Neutrophil (primary cell): Measurements from ENCODE around the gene PROM1.
A peak's percentile ranks its signal among the peaks of the same experiment; 100 is the strongest.

Experiments used
- H3K27ac ChIP-seq: fragments of 200-600 bp; sonication (generic); 2 replicates; pipeline ENCODE4 v1.5.1; 2016; ENCODE audit warnings: mild to moderate bottlenecking, moderate library complexity
- H3K27me3 ChIP-seq: fragments of 200-600 bp; sonication (generic); 2 replicates; pipeline ENCODE4 v1.6.0; 2016; ENCODE audit warnings: mild to moderate bottlenecking
- H3K36me3 ChIP-seq: fragments of 200-600 bp; sonication (generic); 2 replicates; pipeline ENCODE4 v1.5.1; 2017
- H3K4me1 ChIP-seq, 2 experiments: fragments of 200-600 bp in 1 of 2; sonication (generic) in 1 of 2; 1 replicate in 1 of 2; 2 replicates in 1 of 2; pipeline versions ENCODE4 v1.5.1 to v1.6.1; 2013 to 2016; ENCODE audit warnings: low read depth in 1 of 2, low read length in 1 of 2, mild to moderate bottlenecking in 1 of 2, moderate library complexity in 1 of 2; ENCODE audit not compliant: control insufficient read depth in 1 of 2, insufficient read depth in 1 of 2
- H3K4me3 ChIP-seq, 2 experiments: fragments of 200-600 bp in 1 of 2; sonication (generic) in 1 of 2; 1 replicate in 1 of 2; 2 replicates in 1 of 2; pipeline ENCODE4 v1.5.1; 2013 to 2016; ENCODE audit warnings: low read depth in 1 of 2, low read length in 1 of 2, mild to moderate bottlenecking in 1 of 2, moderate library complexity in 1 of 2
- H3K9me3 ChIP-seq: fragments of 200-600 bp; sonication (generic); 2 replicates; pipeline ENCODE4 v1.5.1; 2016
- TF ChIP-seq, protein P1 (sequence below): fragments of 200-600 bp; sonication (generic); IDR thresholded peaks from 2 replicates; pipeline ENCODE4 v1.5.1; 2016; ENCODE audit warnings: antibody characterized with exemption

Gene PROM1

DNA sequence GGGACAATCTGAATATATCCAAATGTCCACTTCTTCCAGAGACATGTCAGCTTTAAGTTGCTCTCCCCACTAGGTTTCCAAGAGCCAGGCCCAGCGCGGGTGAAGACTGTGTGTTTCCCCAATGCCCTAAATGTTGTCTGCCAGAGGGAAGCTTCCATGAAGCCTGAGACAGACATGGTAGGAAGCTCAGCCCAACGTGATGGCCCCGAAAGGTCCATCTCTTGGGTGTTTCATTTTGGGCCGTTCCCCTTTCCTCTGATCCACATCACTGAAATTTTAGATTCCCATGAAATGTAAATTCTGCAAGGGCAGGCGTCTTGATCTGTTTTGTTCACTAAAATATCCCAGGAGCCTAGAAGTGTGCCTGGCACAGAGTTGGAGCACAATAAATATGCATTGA, 25.4 kb upstream of the PROM1 start:
- Histone ChIP-seq H3K27me3 (no peaks in the 10 kb centered on the region), H3K4me3 (no peak overlapping the region), H3K36me3 (no peaks in the 10 kb centered on the region), H3K27ac (peak overlapping the region; percentile 33), H3K9me3 (no peaks in the 10 kb centered on the region), H3K4me1 (no peaks in the 10 kb centered on the region)
- TF ChIP-seq, protein P1, sequence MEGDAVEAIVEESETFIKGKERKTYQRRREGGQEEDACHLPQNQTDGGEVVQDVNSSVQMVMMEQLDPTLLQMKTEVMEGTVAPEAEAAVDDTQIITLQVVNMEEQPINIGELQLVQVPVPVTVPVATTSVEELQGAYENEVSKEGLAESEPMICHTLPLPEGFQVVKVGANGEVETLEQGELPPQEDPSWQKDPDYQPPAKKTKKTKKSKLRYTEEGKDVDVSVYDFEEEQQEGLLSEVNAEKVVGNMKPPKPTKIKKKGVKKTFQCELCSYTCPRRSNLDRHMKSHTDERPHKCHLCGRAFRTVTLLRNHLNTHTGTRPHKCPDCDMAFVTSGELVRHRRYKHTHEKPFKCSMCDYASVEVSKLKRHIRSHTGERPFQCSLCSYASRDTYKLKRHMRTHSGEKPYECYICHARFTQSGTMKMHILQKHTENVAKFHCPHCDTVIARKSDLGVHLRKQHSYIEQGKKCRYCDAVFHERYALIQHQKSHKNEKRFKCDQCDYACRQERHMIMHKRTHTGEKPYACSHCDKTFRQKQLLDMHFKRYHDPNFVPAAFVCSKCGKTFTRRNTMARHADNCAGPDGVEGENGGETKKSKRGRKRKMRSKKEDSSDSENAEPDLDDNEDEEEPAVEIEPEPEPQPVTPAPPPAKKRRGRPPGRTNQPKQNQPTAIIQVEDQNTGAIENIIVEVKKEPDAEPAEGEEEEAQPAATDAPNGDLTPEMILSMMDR = no peak

DNA sequence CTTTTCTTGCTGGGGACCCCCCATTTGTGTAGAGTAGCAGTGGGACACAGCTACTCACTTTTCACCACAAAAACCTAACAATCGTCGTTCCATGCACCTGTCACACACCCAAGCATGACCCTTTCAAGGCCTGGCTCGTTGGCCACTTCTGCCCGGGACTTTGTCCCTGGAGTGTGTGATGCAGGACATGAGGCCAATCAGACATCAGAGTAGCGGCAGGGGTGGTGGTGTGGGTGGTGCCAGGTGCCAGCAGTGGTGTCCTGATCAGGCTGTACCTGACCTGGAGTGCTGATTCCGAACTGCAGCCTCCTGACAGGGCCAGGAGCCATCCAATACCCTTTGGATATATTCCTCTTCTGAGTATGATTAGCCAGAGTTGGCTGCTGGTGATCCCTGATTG, 23.1 kb upstream of the PROM1 start:
- TF ChIP-seq, protein P1 = no peak
- H3K27me3 ChIP-seq = no peaks in the 10 kb centered on the region
- H3K9me3 ChIP-seq = no peaks in the 10 kb centered on the region
- H3K27ac ChIP-seq = no peak overlapping the region
- no peak overlapping the region for H3K4me3 ChIP-seq
- no peaks in the 10 kb centered on the region for H3K36me3 ChIP-seq
- H3K4me1 ChIP-seq = no peaks in the 10 kb centered on the region

DNA sequence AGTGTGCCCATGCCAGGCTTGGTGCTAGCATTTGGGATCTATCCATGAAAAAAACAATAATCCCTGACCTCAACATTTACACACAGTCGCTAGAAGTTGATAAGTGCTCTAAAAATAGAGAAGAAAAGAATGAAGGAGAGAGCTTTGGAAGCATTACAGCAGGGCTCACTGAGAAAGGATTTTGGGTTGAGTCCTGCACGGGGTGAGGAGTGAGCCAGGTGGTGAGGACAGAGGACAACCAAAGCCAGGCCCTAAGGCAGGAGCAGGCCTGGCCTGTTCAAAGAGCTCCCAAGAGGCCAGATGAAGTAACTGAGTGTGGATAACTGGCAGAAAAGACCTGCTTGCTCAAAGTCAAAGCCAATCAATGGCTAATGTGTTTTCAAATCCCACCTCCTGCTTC, 20.7 kb upstream of the PROM1 start:
- no peak overlapping the region for H3K27ac ChIP-seq
- H3K36me3 ChIP-seq = no peaks in the 10 kb centered on the region
- no peaks in the 10 kb centered on the region for H3K9me3 ChIP-seq
- no peaks in the 10 kb centered on the region for H3K27me3 ChIP-seq
- H3K4me3 ChIP-seq = no peak overlapping the region
- H3K4me1 ChIP-seq = no peaks in the 10 kb centered on the region
- TF ChIP-seq, protein P1 = no peak

DNA sequence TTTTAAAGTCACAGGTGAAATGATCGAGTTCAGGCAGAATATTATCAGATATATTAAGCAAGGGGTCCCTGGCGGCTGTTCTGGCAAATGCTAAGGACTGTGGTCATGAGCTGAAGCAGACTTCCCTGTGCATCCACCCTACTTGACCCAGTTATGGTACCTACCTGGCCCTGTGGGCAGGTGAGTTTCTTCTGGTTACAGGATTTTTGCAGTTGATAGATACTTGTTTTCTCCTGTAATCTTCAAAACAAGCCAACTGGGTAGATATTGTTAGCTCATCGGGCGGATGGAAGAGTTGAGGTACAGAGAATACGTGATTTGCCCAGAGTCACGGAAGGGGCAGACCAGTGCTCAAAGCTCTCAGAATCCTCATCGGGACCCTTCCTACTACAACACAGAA, 18.5 kb upstream of the PROM1 start:
- Histone ChIP-seq H3K4me1 (no peaks in the 10 kb centered on the region), H3K4me3 (no peak overlapping the region), H3K27ac (no peak overlapping the region), H3K36me3 (no peaks in the 10 kb centered on the region), H3K27me3 (no peaks in the 10 kb centered on the region), H3K9me3 (no peaks in the 10 kb centered on the region)
- TF ChIP-seq, protein P1 = no peak

DNA sequence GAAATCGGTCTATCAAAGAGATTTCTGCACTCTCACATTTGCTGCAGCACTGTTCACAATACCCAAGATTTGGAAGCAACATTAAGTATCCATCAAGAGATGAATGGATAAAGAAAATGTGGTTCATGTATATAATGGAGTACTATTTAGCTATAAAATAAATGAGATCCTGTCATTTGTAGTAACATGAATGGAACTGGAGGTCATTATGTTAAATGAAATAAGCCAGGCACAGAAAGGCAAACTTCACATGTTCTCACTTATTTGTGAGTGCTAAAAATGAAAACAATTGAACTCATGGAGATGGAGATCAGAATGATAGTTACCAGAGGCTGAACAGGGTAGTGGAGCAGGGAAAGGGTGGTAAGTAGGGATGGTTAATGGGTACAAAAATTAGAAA, 17.0 kb upstream of the PROM1 start:
- no peaks in the 10 kb centered on the region for H3K4me1 ChIP-seq
- no peaks in the 10 kb centered on the region for H3K27me3 ChIP-seq
- H3K4me3 ChIP-seq = no peak overlapping the region
- no peak overlapping the region for H3K27ac ChIP-seq
- H3K36me3 ChIP-seq = no peaks in the 10 kb centered on the region
- TF ChIP-seq, protein P1 = no peak
- H3K9me3 ChIP-seq = no peaks in the 10 kb centered on the region
